Measurements from ENCODE around the gene CCDC137.

The CCDC137 gene

GRCh38 chr17:81656118-81656743, 10.3 kb upstream of the CCDC137 start, which contains the start of gene PDE6G:
PDE6G (minus strand) TSS chr17:81656542; CDS start chr17:81653305, 3,237 bp downstream.
- H3K27ac ChIP-seq (ENCODE audit: extremely low read depth, low read depth, low read length) = no peak within 1 kb of the TSS
- CTCF ChIA-PET = interaction anchor here (0.5 to 0.7 kb wide), 2 partner anchors 15 to 55 kb away, joined by 4 read pairs; no protein-coding TSS in a partner anchor
- POLR2A ChIA-PET = interaction anchor here (0.6 to 1.4 kb wide), 6 partner anchors 9 to 114 kb away, joined by 3 to 6 read pairs (median 3); partner anchors contain the start of genes CCDC137 and OXLD1

GRCh38 chr17:81656835-81657234, 9.7 kb upstream of the CCDC137 start:
- H3K27ac ChIP-seq (ENCODE audit: extremely low read depth, low read depth, low read length) = no peak overlapping the region
- H3K4me3 ChIP-seq (ENCODE audit: low read depth, low read length) = no peak overlapping the region
- CTCF ChIA-PET = no interaction called here
- H3K36me3 ChIP-seq (ENCODE audit: control insufficient read depth in 2 of 2, insufficient read depth in 1 of 2, low read length in 2 of 2) = no peaks in the 10 kb centered on the region; a peak in 1 of 3 replicates
- TF ChIP-seq PRDM10 (tag by site-specific recombination; IDR thresholded peaks at IDR 0.05) (0 out of 2 replicates have a peak, but pooled peaks have one; percentile 26), ZNF623 (tag by site-specific recombination; IDR thresholded peaks at IDR 0.05) (peak; percentile 97), ZNF707 (tag by site-specific recombination; IDR thresholded peaks at IDR 0.05) (no peak), OSR2 (tag by site-specific recombination; IDR thresholded peaks at IDR 0.05) (no peak)
- POLR2A ChIA-PET = interaction anchor here (0.6 kb wide), 2 partner anchors 19 to 69 kb away, joined by 3 read pairs; no protein-coding TSS in a partner anchor
- no peaks in the 10 kb centered on the region for H3K9me3 ChIP-seq (ENCODE audit: control insufficient read depth, insufficient read depth, low read depth, low read length)
- H3K4me1 ChIP-seq (ENCODE audit: control insufficient read depth, insufficient read depth, low read length) = no peaks in the 10 kb centered on the region

More at GRCh38 chr17:81656118-81656743, 10.3 kb upstream of the CCDC137 start, which contains the start of gene PDE6G:
- no peak for TF ChIP-seq KLF17 (tag by site-specific recombination; IDR thresholded peaks at IDR 0.05)
- TF ChIP-seq ZNF341 (tag by site-specific recombination; IDR thresholded peaks at IDR 0.05; ENCODE audit: low read depth) = peak; percentile 75
- TF ChIP-seq SCRT1 (tag by site-specific recombination; IDR thresholded peaks at IDR 0.05; ENCODE audit: borderline replicate concordance) = no peak
- TF ChIP-seq SETDB1 (IDR thresholded peaks at IDR 0.05; ENCODE audit: insufficient read length, low read length) = no peak
- TF ChIP-seq ZIC2 (tag by site-specific recombination; IDR thresholded peaks at IDR 0.05) = peak; percentile 58
- no peak for TF ChIP-seq REST (tag by site-specific recombination; IDR thresholded peaks at IDR 0.05)
- TF ChIP-seq ZNF16 (tag by site-specific recombination; IDR thresholded peaks at IDR 0.05; ENCODE audit: low read depth) = no peak
- no peak within 1 kb of the TSS for H3K4me3 ChIP-seq (ENCODE audit: low read depth, low read length)
- H3K36me3 ChIP-seq (ENCODE audit: control insufficient read depth in 2 of 2, insufficient read depth in 1 of 2, low read length in 2 of 2) = no peaks in the 10 kb centered on the region; a peak in 1 of 3 replicates
- H3K9me3 ChIP-seq (ENCODE audit: control insufficient read depth, insufficient read depth, low read depth, low read length) = no peaks in the 10 kb centered on the region
- H3K4me1 ChIP-seq (ENCODE audit: control insufficient read depth, insufficient read depth, low read length) = no peaks in the 10 kb centered on the region

- peaks cover 0 to under 1% of the 10 kb centered on the region in 2 experiments; a peak in 2 of 3 replicates for H3K36me3 ChIP-seq (ENCODE audit: control insufficient read depth in 2 of 2, insufficient read depth in 1 of 2, low read length in 2 of 2)
- H3K27ac ChIP-seq (ENCODE audit: extremely low read depth, low read depth, low read length) = no peak overlapping the region
- TF ChIP-seq ZNF280C (tag by site-specific recombination; IDR thresholded peaks at IDR 0.05) = no peak
- no peak for TF ChIP-seq ZNF335 (tag by site-specific recombination; conservative IDR thresholded peaks at IDR 0.05)
- no peak for TF ChIP-seq ZNF26 (tag by site-specific recombination; IDR thresholded peaks at IDR 0.05)
- TF ChIP-seq ZNF302 (tag by site-specific recombination; IDR thresholded peaks at IDR 0.05; ENCODE audit: low read depth) = no peak
- no peak for TF ChIP-seq ZFP69B (tag by site-specific recombination; IDR thresholded peaks at IDR 0.05)
- TF ChIP-seq ZNF19 (tag by site-specific recombination; IDR thresholded peaks at IDR 0.05; ENCODE audit: low read depth) = no peak
- no peak for TF ChIP-seq EGR2 (tag by site-specific recombination; IDR thresholded peaks at IDR 0.05; ENCODE audit: low read depth)
Measured at GRCh38 chr17:81659038-81659437, 7.5 kb upstream of the CCDC137 start.

More at GRCh38 chr17:81659038-81659437, 7.5 kb upstream of the CCDC137 start:
- no peaks in the 10 kb centered on the region for H3K4me1 ChIP-seq (ENCODE audit: control insufficient read depth, insufficient read depth, low read length)
- H3K9me3 ChIP-seq (ENCODE audit: control insufficient read depth, insufficient read depth, low read depth, low read length) = no peaks in the 10 kb centered on the region
- ChIA-PET POLR2A (interaction anchor here (0.7 to 1.6 kb wide), 3 partner anchors 8 to 378 kb away, joined by 4 to 8 read pairs (median 5); partner anchors contain the start of genes CCDC137, DCXR and OXLD1), CTCF (no interaction called here)
- no peak overlapping the region for H3K4me3 ChIP-seq (ENCODE audit: low read depth, low read length)

All from HEK293 (cell line).